ENCODE data around the gene COL6A1. TPM values are rescaled to one million over a fixed set of nuclear protein-coding genes. Genes with fewer than 3 reads are reported as not detected.

COL6A1 gene
- total RNA-seq, 1 experiment from 2014 or later: 221 TPM

GRCh38 chr21:45990049-45990711, 8.6 kb downstream of the COL6A1 start (continued):
- no peak for TF ChIP-seq ARID4B (CRISPR knock-in tag; IDR thresholded peaks at IDR 0.05; ENCODE audit: borderline replicate concordance)
- TF ChIP-seq, protein P1, sequence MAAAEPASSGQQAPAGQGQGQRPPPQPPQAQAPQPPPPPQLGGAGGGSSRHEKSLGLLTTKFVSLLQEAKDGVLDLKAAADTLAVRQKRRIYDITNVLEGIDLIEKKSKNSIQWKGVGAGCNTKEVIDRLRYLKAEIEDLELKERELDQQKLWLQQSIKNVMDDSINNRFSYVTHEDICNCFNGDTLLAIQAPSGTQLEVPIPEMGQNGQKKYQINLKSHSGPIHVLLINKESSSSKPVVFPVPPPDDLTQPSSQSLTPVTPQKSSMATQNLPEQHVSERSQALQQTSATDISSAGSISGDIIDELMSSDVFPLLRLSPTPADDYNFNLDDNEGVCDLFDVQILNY (CRISPR knock-in tag; IDR thresholded peaks at IDR 0.05): no peak
- TF ChIP-seq SMAD3 (CRISPR knock-in tag; IDR thresholded peaks at IDR 0.05; ENCODE audit: borderline replicate concordance): no peak
- TF ChIP-seq TCF7 (CRISPR knock-in tag; IDR thresholded peaks at IDR 0.05; ENCODE audit: low read depth): no peak
- TF ChIP-seq AR (CRISPR knock-in tag; IDR thresholded peaks at IDR 0.05): no peak
- TF ChIP-seq HMGA2 (CRISPR knock-in tag; IDR thresholded peaks at IDR 0.05): no peak
- TF ChIP-seq MXD4 (CRISPR knock-in tag; IDR thresholded peaks at IDR 0.05; ENCODE audit: borderline replicate concordance): no peak

- no peaks in the 10 kb centered on the region for H3K9me3 Mint-ChIP-seq
- DNase-seq (ENCODE audit: low spot score): peak; percentile 9
- no peak for ATAC-seq
- H3K4me3 Mint-ChIP-seq: no peak overlapping the region
- H3K36me3 Mint-ChIP-seq: peaks cover 13% of the 10 kb centered on the region; the same call in 1 of the 2 replicates
- H3K27ac Mint-ChIP-seq: no peak overlapping the region
- ChIA-PET CTCF (no interaction called here), POLR2A (no interaction called here)
- no peak for TF ChIP-seq ATF1 (CRISPR knock-in tag; IDR thresholded peaks at IDR 0.05)
- no peaks in the 10 kb centered on the region for H3K27me3 Mint-ChIP-seq (ENCODE audit: low read depth)
- no peaks in the 10 kb centered on the region for H3K4me1 Mint-ChIP-seq
These were observed 9.4 kb downstream of the COL6A1 start for GRCh38 chr21:45990741-45991605.

GRCh38 chr21:45991606-45992300, 10.2 kb downstream of the COL6A1 start:
- Mint-ChIP-seq H3K9me3 (no peaks in the 10 kb centered on the region), H3K36me3 (peaks cover 11% of the 10 kb centered on the region; the same call in 1 of the 2 replicates), H3K27ac (no peak overlapping the region), H3K4me1 (no peaks in the 10 kb centered on the region), H3K4me3 (no peak overlapping the region), H3K27me3 (ENCODE audit: low read depth) (no peaks in the 10 kb centered on the region)
- DNase-seq (ENCODE audit: low spot score) (no peak), ATAC-seq (no peak)
- ChIA-PET POLR2A (no interaction called here), CTCF (interaction anchor here (1.2 kb wide), 1 partner anchor 152 kb away, joined by 3 read pairs; no protein-coding TSS in a partner anchor)
- no peak for TF ChIP-seq SOX15 (CRISPR knock-in tag; IDR thresholded peaks at IDR 0.05)
